ENCODE measurements around the gene PPFIA3.
"Not testable (repeated sequence)": the region's sequence is repeated elsewhere in the genome, so short reads cannot be mapped to it uniquely, and the experiment has no call there.

PPFIA3 gene

DNA sequence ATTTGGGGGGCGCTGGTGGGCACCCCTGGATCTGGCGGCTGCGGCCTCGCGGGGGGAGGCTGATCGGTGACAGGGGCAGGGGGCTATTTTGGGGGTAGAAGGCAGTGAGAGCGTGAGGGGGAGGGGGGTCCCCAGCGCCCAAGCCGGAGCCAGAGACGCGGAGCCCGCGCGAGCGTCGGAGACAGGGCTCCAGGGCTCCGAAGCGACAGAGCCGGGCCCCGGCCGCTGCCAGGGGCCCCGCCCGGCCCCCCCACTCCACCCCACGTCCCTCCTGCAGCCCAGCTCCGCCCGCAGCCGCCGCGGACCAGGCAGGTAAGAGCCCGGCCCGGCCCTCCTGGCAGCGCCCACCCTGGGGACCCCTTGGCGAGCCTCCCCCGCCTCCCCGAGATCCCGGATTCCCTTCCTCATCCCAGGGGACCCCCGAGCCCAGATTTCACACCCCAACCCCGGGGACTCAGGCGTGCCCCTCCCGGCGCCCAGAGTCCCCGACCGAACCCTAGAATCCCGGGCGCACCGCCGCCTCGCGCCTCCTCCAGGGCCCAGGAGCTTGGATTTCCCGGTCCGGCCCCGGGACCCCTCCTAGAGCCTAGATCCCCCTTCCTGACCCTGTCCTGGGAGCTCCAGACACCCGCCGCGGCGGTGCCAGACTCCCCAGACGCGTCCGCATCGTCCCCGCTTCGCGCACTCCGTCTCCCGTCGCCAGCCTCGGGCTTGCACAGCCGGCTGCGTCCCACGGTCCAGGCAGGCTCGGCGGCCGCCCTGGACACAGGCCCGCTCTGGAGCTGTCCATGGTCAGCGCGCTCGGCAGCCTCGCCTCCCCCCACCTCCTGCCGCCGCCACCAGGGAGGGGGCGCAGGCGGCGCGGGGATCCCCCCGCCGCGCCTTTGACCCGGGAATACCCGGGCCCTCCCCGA, at the start of gene PPFIA3:
Gene PPFIA3 (plus strand): TSS at position 134 of the 914 bp plus-strand sequence. CDS start 8,330 bp downstream, outside the sequence.
- no peaks in the 10 kb centered on the region for H3K9me3 Mint-ChIP-seq
- peaks cover 26% of the 10 kb centered on the region for H3K4me1 Mint-ChIP-seq
- H3K27me3 Mint-ChIP-seq (ENCODE audit: low read depth), result peaks cover 17% of the 10 kb centered on the region
- H3K36me3 Mint-ChIP-seq (ENCODE audit: low read depth), result peaks cover 3% of the 10 kb centered on the region
- TF ChIP-seq CTCF (IDR thresholded peaks at IDR 0.05; ENCODE audit: unreplicated experiment in 3 of 3), result no peak
- H3K27ac Mint-ChIP-seq, result peak within 1 kb of the TSS; percentile 63 to 89 (median 63)
- peak within 1 kb of the TSS; percentile 84 to 93 (median 85) for H3K4me3 Mint-ChIP-seq

DNA sequence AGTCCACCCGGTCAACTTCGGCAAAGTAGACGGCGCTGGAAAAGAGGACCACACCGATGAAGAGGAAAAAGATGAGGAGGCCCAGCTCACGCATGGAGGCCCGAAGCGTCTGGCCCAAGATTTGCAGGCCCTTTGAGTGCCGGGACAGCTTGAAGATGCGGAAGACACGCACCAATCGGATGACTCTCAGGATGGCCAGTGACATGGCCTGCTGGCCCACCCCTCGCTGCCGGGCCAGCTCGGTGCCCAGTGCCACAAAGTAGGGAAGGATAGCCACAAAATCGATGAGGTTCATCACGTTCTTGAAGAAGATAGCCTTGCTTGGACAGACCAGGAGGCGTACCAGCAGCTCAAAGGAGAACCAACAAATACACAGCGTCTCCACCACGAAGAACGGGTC, 48.9 kb upstream of the PPFIA3 start:
- Mint-ChIP-seq H3K9me3 (peaks cover 16% of the 10 kb centered on the region), H3K27me3 (ENCODE audit: low read depth) (peaks cover 80% of the 10 kb centered on the region), H3K36me3 (ENCODE audit: low read depth) (peaks cover 10% of the 10 kb centered on the region), H3K4me3 (peak overlapping the region in 2 of 3 experiments; percentile 2 to 33), H3K27ac (no peak overlapping the region), H3K4me1 (peaks cover 47% of the 10 kb centered on the region)
- TF ChIP-seq CTCF (IDR thresholded peaks at IDR 0.05; ENCODE audit: unreplicated experiment in 3 of 3), result no peak

DNA sequence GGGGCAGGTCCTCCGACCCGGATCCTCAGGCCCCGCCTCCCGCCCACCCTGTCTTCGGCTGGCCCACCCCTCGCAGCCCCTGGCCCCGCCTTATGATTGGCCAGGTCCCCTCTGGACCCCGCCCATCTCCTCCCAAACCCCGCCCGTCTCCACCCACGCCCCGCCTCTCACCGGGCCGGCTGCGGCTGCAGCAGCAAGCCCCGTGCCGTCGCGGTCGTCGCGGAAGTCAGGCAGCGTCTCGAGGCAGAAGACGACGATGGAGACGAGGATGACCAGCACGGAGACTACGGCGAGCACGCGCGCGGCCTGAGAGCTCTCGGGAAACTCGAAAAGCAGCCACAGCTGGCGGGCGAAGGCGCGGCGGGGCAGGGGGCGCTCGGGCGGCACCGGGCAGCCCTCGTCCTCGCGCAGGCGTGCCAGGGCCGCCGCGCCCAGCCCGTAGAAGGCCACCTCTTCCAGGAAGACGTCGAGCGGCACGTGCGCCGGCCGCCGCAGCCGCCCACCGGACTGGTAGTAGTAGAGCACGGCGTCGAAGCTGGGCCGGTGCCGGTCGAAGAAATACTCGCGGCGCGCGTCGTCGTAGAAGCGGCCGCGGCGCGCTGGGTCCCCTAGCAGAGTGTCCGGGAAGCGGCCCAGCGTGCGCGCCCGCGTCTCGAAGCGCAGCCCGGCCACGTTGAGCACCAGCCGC, 47.3 kb upstream of the PPFIA3 start:
- H3K9me3 Mint-ChIP-seq, result peaks cover 16% of the 10 kb centered on the region
- H3K4me1 Mint-ChIP-seq, result peaks cover 31% of the 10 kb centered on the region
- H3K36me3 Mint-ChIP-seq (ENCODE audit: low read depth), result peaks cover 10% of the 10 kb centered on the region
- no peak for TF ChIP-seq CTCF (IDR thresholded peaks at IDR 0.05; ENCODE audit: unreplicated experiment in 3 of 3)
- H3K4me3 Mint-ChIP-seq, result peak overlapping the region; percentile 55 to 72 (median 69)
- H3K27me3 Mint-ChIP-seq (ENCODE audit: low read depth), result peaks cover 72% of the 10 kb centered on the region
- no peak overlapping the region for H3K27ac Mint-ChIP-seq

- Mint-ChIP-seq H3K4me1 (peaks cover 20% of the 10 kb centered on the region), H3K4me3 (peak overlapping the region; percentile 45 to 71 (median 66)), H3K36me3 (ENCODE audit: low read depth) (peaks cover 10% of the 10 kb centered on the region), H3K9me3 (peaks cover 16% of the 10 kb centered on the region), H3K27me3 (ENCODE audit: low read depth) (peaks cover 64% of the 10 kb centered on the region), H3K27ac (no peak overlapping the region)
- TF ChIP-seq CTCF (IDR thresholded peaks at IDR 0.05; ENCODE audit: unreplicated experiment in 3 of 3), result no peak
Observed at GRCh38 chr19:49073514-49074378, 45.6 kb upstream of the PPFIA3 start.

DNA sequence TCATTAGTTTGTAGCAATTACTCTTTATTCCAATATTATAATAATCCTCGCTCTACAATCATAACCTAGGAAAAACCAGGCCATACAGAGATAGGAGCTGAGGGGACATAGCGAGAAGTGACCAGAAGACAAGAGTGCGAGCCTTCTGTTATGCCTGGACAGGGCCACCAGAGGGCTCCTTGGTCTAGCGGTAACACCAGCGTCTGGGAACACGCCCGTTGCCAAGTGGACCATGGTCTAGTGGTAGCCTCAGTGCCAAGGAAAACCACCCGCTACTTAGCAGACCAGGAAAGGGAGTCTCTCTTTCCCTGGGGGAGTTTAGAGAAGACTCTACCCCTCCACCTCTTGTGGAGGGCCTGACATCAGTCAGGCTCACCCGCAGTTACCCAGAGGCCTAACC, 44.5 kb upstream of the PPFIA3 start:
- H3K9me3 Mint-ChIP-seq; H3K4me3 Mint-ChIP-seq; H3K36me3 Mint-ChIP-seq (ENCODE audit: low read depth); H3K27ac Mint-ChIP-seq: not testable (repeated sequence)
- Mint-ChIP-seq H3K4me1 (peaks cover 20% of the 10 kb centered on the region), H3K27me3 (ENCODE audit: low read depth) (peaks cover 53% of the 10 kb centered on the region)
- TF ChIP-seq CTCF (IDR thresholded peaks at IDR 0.05; ENCODE audit: unreplicated experiment in 3 of 3), result peak; percentile 67 to 74 (median 71)

Data from nephron (organoid).